SK-N-DZ (cell line): ENCODE data around the gene HBM.
"Not testable (repeated sequence)": the region's sequence is repeated elsewhere in the genome, so short reads cannot be mapped to it uniquely, and the experiment has no call there.

Source experiments
- DNase-seq: peaks from one replicate; pipeline ENCODE4 v3.0.0-alpha.2; 2015; ENCODE audit warnings: low spot score

Gene HBM

GRCh38 chr16:167122-167690, 1.4 kb downstream of the HBM start:
- no peak for DNase-seq

- DNase-seq: no peak
Observed at GRCh38 chr16:168424-168823, 2.6 kb downstream of the HBM start.

GRCh38 chr16:169014-169413, 3.2 kb downstream of the HBM start:
- no peak for DNase-seq

- DNase-seq: not testable (repeated sequence)
Observed at GRCh38 chr16:170088-170507, 4.3 kb downstream of the HBM start.

- no peak for DNase-seq
Observed at GRCh38 chr16:170788-171187, 5.0 kb downstream of the HBM start.

GRCh38 chr16:172374-172941, 6.7 kb downstream of the HBM start, which contains the start of gene HBA2:
Gene HBA2, plus strand, starts transcription at chr16:172876. Its CDS starts 37 bp downstream, at chr16:172913.
- DNase-seq: not testable (repeated sequence)

- DNase-seq: not testable (repeated sequence)
Observed at GRCh38 chr16:173211-173854, 7.6 kb downstream of the HBM start.

- not testable (repeated sequence) for DNase-seq
Observed at GRCh38 chr16:173928-174769, 8.4 kb downstream of the HBM start.

- DNase-seq: no peak
Observed at GRCh38 chr16:175011-175949, 9.5 kb downstream of the HBM start.

GRCh38 chr16:176006-176405, 10.2 kb downstream of the HBM start:
- not testable (repeated sequence) for DNase-seq

GRCh38 chr16:176477-177382, 11.0 kb downstream of the HBM start, which contains the start of gene HBA1:
Gene HBA1, plus strand, starts transcription at chr16:176680. Its CDS starts 37 bp downstream, at chr16:176717.
- not testable (repeated sequence) for DNase-seq

GRCh38 chr16:177394-177822, 11.6 kb downstream of the HBM start:
- DNase-seq: no peak

- DNase-seq: no peak
Observed at GRCh38 chr16:177981-178667, 12.3 kb downstream of the HBM start.

GRCh38 chr16:178668-179015, 12.9 kb downstream of the HBM start:
- no peak for DNase-seq

- DNase-seq: no peak
Observed at GRCh38 chr16:179211-180092, 13.7 kb downstream of the HBM start.

GRCh38 chr16:180101-180675, 14.4 kb downstream of the HBM start, which contains the start of gene HBQ1:
Gene HBQ1, plus strand, starts transcription at chr16:180459. Its CDS starts 28 bp downstream, at chr16:180487.
- peak; percentile 57 for DNase-seq

GRCh38 chr16:180681-181564, 15.1 kb downstream of the HBM start:
- peak; percentile 86 for DNase-seq
